Activated T-helper 2 cell treated with anti-CD3 and anti-CD28 coated beads, Interferon-gamma antibody, Interleukin-2, Interleukin-4, amounts not matched to agents 10 μg/mL and 5 μg/mL and 100 μg/mL, durations not matched to agents 14 hours and 24 hours and 36 hours (primary cell): ENCODE results near the gene CRTC3. TPM values are rescaled to one million over a fixed set of nuclear protein-coding genes. Genes with fewer than 3 reads are reported as not detected.
A peak's percentile ranks its signal among the peaks of the same experiment; 100 is the strongest.

ENCODE experiments used
- DNase-seq: peaks from one replicate; pipeline ENCODE4 v3.0.0; 2021; ENCODE audit warnings: low spot score
- H3K27ac Mint-ChIP-seq: one replicate; pipeline ENCODE4 v1.8.0; 2021; ENCODE audit warnings: mixed read lengths
- H3K27me3 Mint-ChIP-seq: one replicate; pipeline ENCODE4 v1.8.0; 2021; ENCODE audit warnings: low read depth, mixed read lengths
- H3K36me3 Mint-ChIP-seq: one replicate; pipeline ENCODE4 v1.8.0; 2021; ENCODE audit warnings: low read depth, mixed read lengths
- H3K4me1 Mint-ChIP-seq: one replicate; pipeline ENCODE4 v1.8.0; 2021; ENCODE audit warnings: low read depth, mixed read lengths
- H3K4me3 Mint-ChIP-seq: one replicate; pipeline ENCODE4 v1.8.0; 2021; ENCODE audit warnings: low read depth, mild to moderate bottlenecking, moderate library complexity, mixed read lengths
- H3K9me3 Mint-ChIP-seq: one replicate; pipeline ENCODE4 v1.8.0; 2021; ENCODE audit warnings: mixed read lengths
- intact Hi-C: fragments of 100-400 bp; cut with micrococcal nuclease; formaldehyde crosslinking; loops from one replicate; pipeline ENCODE4 v1.15.1; 2023
- total RNA-seq: library from RNA; stranded (reverse); gene quantifications from 2 replicates; pipeline ENCODE4 v1.2.3, GENCODE V29; 2022

CRTC3 gene
- total RNA-seq, 1 donor from 2014 or later: 61.8 TPM

DNA sequence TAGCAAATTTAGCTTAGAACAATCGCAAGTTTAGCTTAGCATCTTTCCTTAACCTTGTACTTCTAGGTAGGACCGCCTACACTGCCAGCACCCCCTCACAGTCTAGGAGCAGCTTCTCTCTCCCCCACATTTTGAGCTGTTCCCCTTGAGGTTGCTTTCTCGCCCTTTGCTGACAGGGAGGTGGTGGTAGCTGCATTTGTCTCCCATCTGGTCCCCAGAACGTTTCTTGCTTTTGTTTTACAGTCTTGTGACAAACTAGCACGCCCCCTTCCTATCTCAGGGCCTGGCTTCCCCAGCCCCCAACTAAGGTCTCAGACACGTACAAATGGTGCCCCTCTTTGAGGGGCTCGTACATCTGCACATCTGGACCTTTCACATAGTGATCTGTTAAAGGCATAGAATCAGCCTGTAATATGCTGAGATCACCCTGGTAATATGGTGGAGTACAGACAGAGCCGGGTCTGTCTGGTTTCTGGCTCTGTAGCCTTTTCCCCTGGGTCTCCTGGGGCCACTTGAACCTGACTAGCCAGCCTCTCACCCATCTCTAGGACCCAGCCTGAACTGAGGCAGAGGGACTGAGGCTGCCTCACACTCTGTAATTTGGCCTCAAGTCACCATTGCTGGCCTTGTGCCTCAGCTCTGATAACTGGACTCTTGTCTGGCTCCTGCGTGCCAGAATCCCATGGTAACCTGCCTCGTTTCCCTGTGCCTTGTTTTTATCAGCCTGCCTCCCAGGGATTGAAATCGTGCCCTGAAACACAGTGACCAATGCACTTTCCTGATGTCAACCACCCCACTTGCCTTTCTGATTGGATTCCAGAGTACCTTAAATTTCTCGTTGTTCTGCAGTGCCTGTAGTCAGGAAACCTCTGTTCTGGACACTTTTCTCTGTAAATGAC lies 27.7 kb downstream of the CRTC3 start:
- Mint-ChIP-seq H3K4me1 (peaks cover 57% of the 10 kb centered on the region), H3K27ac (peak overlapping the region; percentile 15), H3K27me3 (no peaks in the 10 kb centered on the region), H3K4me3 (no peak overlapping the region), H3K36me3 (peaks cover 62% of the 10 kb centered on the region), H3K9me3 (no peaks in the 10 kb centered on the region)
- DNase-seq: no peak
- intact Hi-C loops: no loop called here

DNA sequence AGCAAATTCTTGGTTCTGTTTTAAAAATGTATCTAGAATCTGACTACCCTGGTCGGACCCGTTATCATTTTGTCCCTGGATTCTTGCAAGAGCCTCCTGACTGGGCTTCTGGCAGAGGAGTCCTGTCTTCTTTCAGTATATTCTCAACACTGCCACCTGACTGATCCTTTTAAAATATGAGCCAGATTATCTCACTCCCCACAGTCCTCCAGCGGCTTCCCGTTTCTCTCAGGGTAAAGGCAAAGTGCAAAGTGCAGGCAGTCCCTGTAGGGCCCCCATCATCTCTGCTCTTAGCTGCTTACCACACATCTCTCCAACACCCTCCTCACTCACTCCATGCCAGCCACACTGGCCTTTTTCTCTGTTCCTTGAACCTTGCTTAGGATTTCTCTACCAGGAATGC lies 28.4 kb downstream of the CRTC3 start:
- H3K4me3 Mint-ChIP-seq: no peak overlapping the region
- H3K27ac Mint-ChIP-seq: peak overlapping the region; percentile 0
- H3K4me1 Mint-ChIP-seq: peaks cover 62% of the 10 kb centered on the region
- intact Hi-C loops: no loop called here
- no peak for DNase-seq
- H3K9me3 Mint-ChIP-seq: no peaks in the 10 kb centered on the region
- no peaks in the 10 kb centered on the region for H3K27me3 Mint-ChIP-seq
- peaks cover 62% of the 10 kb centered on the region for H3K36me3 Mint-ChIP-seq

DNA sequence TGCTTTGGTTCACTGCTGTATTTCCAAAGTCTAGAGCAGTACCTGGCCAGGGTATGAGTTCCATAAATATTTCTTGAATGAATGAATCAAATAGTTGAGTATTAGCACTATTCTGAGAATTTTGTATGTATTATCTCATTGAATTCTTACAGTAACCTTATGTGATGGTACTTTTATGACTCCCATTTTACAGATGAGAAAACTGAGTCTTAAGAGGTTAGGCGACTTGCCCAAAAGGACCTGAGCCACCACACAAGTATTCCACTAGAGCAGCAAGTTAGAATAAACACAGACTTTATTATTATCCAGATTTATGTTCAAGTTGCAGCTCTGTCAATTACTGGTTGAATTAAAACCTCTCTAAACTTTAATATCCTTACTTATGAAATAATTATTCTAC lies 29.4 kb downstream of the CRTC3 start:
- intact Hi-C loops: no loop called here
- H3K4me1 Mint-ChIP-seq: peaks cover 68% of the 10 kb centered on the region
- peaks cover 62% of the 10 kb centered on the region for H3K36me3 Mint-ChIP-seq
- H3K27me3 Mint-ChIP-seq: no peaks in the 10 kb centered on the region
- no peak overlapping the region for H3K27ac Mint-ChIP-seq
- H3K4me3 Mint-ChIP-seq: no peak overlapping the region
- no peaks in the 10 kb centered on the region for H3K9me3 Mint-ChIP-seq
- DNase-seq: no peak

DNA sequence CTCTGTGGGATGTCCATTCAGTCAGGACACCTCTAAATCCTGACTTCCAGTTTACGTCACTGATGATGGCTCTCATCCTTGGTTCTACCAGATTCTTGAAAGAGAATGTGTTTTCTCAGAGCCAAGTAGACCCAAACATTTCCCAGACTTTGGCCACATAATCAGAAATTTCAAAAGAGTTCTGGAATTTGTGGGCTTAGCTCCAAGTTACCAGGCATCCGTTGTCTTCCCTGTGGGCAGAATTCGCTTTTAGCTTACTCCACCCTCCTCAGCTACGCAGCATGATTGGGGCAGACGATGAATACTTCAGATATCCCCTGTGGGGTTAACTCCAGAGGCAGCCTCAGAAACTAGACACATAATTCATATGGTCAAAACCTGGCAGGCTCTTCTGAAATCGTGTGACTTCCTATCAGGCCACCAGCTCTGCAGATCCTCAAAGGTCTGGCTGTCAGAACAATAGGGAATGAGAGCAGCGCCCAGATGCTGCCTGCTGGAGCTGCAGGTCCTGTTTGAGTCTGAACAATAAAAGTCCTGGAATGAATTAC lies 30.6 kb downstream of the CRTC3 start:
- no peak for DNase-seq
- H3K36me3 Mint-ChIP-seq: peaks cover 63% of the 10 kb centered on the region
- peaks cover 79% of the 10 kb centered on the region for H3K4me1 Mint-ChIP-seq
- H3K4me3 Mint-ChIP-seq: no peak overlapping the region
- H3K27me3 Mint-ChIP-seq: no peaks in the 10 kb centered on the region
- no peak overlapping the region for H3K27ac Mint-ChIP-seq
- intact Hi-C loops: loop anchor here (10.0 kb wide), 1 partner anchor 134 kb away; no protein-coding TSS in a partner anchor
- no peaks in the 10 kb centered on the region for H3K9me3 Mint-ChIP-seq

DNA sequence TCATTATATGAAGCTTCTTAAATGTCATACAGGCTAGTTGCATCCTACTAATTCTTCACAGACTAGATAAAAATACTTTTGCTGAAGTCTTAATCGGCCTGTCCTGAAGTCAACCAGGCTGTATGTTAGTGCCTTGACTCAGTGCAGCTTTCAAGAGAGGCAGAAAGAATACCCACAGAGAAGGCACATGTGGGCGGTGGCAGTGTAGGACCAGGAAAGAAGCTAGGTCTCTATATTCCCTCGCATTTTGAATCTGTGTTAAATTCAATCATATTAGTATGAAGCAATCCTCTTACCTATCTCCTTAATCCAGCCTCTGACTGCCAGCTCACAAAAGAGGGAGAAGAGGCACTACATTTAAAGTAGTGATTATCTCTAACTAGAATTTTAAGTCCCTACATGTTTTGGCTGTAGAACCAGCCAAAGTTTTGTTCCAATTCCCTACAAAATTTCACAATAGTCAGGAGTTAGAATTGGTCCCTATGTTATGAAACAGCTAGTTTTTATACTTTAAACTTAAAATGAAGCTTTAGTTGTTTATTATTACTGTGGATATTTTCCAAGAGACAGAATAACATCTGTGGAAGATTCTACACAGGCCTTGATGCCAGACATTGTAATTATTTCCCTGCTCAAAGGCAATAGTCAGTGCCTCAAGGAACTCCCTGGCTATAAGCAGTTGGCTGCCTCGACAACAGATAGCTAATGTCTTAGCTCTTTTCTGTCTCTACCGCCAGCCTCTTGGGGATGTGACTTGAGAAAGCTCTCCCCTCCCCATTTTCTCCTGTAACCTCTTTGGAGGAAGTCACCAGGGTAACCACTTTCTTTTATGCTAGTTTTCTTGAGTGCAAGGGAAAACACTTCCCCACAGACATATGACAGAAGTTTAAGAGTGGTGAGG lies 31.9 kb downstream of the CRTC3 start:
- no peak for DNase-seq
- intact Hi-C loops: loop anchor here (10.0 kb wide), 1 partner anchor 133 kb away; no protein-coding TSS in a partner anchor

DNA sequence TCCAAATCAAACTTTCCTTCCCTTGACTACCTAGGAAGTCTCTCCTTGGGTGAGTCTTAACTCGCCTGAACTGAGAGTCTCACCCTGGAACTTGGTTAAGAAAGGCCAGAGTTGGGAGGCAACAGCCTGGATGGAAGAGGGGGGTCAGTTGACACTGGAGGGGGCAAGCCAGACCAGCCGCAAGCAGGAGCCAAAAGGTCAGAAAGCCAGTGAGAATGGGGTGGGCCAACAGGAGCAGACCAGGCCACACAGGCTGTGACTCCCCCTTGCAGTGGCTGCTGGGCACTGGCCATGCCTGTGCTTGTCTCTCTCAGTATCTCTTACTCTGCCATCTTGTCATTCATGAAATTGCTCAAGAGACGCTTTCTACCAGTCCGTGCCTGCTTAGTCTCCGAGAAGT lies 32.9 kb downstream of the CRTC3 start:
- no peaks in the 10 kb centered on the region for H3K27me3 Mint-ChIP-seq
- H3K36me3 Mint-ChIP-seq: peaks cover 55% of the 10 kb centered on the region
- no peak for DNase-seq
- peak overlapping the region; percentile 87 for H3K27ac Mint-ChIP-seq
- H3K4me1 Mint-ChIP-seq: peaks cover 85% of the 10 kb centered on the region
- peak overlapping the region; percentile 53 for H3K4me3 Mint-ChIP-seq
- intact Hi-C loops: loop anchor here (10.0 kb wide), 1 partner anchor 132 kb away; no protein-coding TSS in a partner anchor
- peaks cover under 1% of the 10 kb centered on the region for H3K9me3 Mint-ChIP-seq

More for the DNA sequence above, 31.9 kb downstream of the CRTC3 start:
- Mint-ChIP-seq H3K4me3 (peak overlapping the region; percentile 53), H3K27ac (peak overlapping the region; percentile 87), H3K27me3 (no peaks in the 10 kb centered on the region), H3K36me3 (peaks cover 63% of the 10 kb centered on the region), H3K9me3 (no peaks in the 10 kb centered on the region), H3K4me1 (peaks cover 87% of the 10 kb centered on the region)

DNA sequence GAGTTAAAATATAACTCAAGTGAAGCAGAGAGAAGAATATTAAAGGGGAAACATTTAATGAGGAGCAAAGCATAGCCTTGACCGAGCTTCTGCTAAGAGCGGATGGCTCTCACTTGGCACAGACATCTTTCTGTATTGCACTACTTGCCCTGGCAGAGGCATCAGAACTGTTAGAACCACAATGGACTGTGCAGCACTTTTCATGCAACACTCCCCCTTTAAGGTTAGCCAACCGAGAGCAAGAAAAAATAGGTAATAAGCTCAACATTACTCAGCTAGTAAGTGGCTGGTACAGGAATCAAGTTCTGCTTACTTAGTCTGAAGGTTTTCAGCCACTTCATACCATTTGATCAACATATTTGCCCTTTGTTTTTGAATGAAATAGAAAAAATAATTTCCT lies 33.7 kb downstream of the CRTC3 start:
- Mint-ChIP-seq H3K4me1 (peaks cover 83% of the 10 kb centered on the region), H3K27ac (peak overlapping the region; percentile 96), H3K36me3 (peaks cover 54% of the 10 kb centered on the region), H3K9me3 (peaks cover 3% of the 10 kb centered on the region), H3K4me3 (peak overlapping the region; percentile 47), H3K27me3 (no peaks in the 10 kb centered on the region)
- intact Hi-C loops: loop anchor here (10.0 kb wide), 1 partner anchor 131 kb away; no protein-coding TSS in a partner anchor
- no peak for DNase-seq

DNA sequence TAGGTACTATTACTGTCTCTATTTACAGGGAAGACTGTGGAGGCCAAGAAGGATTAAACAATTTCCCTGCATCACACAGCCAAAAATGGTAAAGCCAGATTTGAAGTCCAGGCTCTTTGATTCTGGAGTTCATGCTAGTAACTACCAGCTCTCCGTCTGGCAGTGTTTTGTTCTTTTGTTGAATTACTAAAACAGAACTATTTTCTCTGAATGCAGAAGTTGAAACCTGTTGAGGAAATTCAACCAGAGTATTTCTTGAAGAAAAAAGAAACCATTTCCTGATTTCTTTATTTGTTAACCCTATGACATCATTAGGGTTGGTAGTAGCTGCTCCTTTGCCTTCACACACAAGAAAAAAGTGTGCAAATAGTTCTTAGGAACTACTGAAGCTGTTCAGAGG lies 34.3 kb downstream of the CRTC3 start:
- peaks cover 53% of the 10 kb centered on the region for H3K36me3 Mint-ChIP-seq
- intact Hi-C loops: loop anchor here (1.0 to 10.0 kb wide), 2 partner anchors 10 to 131 kb away; no protein-coding TSS in a partner anchor
- H3K4me3 Mint-ChIP-seq: peak overlapping the region; percentile 55
- H3K27me3 Mint-ChIP-seq: no peaks in the 10 kb centered on the region
- H3K27ac Mint-ChIP-seq: peak overlapping the region; percentile 96
- H3K4me1 Mint-ChIP-seq: peaks cover 82% of the 10 kb centered on the region
- H3K9me3 Mint-ChIP-seq: peaks cover 3% of the 10 kb centered on the region
- no peak for DNase-seq

DNA sequence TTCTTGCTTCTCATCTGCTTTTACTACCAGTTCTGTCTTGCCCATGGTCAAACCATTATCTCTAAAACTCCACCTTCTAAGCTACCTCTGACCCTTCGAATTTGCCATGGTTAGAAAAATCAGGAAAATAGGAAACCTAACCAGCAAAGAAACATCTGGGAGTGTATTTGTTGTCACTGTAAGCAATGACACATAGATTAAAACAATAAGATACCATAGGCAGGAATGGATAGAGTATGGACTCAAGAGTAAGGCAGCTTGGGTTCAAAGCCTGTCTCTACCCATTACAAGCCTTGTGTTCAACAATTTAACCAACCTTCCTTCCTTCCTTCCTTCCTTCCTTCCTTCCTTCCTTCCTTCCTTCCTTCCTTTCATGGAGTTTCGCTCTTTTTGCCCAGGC lies 34.9 kb downstream of the CRTC3 start:
- intact Hi-C loops: loop anchor here (1.0 to 10.0 kb wide), 2 partner anchors 10 to 130 kb away; no protein-coding TSS in a partner anchor
- H3K36me3 Mint-ChIP-seq: peaks cover 48% of the 10 kb centered on the region
- H3K9me3 Mint-ChIP-seq: peaks cover 3% of the 10 kb centered on the region
- H3K4me1 Mint-ChIP-seq: peaks cover 80% of the 10 kb centered on the region
- DNase-seq: no peak
- no peaks in the 10 kb centered on the region for H3K27me3 Mint-ChIP-seq
- H3K4me3 Mint-ChIP-seq: peak overlapping the region; percentile 55
- H3K27ac Mint-ChIP-seq: peak overlapping the region; percentile 96

DNA sequence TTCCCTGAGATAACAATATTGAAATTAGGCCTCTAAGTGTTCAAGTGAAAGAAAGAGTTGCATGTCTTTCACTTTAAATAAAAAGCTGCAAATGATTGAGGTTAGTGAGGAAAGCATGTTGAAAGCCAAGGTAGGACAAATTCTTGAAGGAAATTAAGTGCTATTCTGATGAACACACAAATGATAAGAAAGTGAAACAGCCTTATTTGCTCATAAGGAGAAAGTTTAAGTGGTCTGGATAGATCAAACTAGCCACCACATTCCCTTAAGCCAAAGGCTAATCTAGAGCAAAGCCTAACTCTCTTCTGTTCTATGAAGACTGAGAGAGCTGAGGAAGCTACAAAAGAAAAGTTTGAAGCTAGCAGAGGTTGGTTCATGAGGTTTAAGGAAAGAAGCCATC lies 36.1 kb downstream of the CRTC3 start:
- Mint-ChIP-seq H3K36me3 (peaks cover 37% of the 10 kb centered on the region), H3K27me3 (no peaks in the 10 kb centered on the region)

DNA sequence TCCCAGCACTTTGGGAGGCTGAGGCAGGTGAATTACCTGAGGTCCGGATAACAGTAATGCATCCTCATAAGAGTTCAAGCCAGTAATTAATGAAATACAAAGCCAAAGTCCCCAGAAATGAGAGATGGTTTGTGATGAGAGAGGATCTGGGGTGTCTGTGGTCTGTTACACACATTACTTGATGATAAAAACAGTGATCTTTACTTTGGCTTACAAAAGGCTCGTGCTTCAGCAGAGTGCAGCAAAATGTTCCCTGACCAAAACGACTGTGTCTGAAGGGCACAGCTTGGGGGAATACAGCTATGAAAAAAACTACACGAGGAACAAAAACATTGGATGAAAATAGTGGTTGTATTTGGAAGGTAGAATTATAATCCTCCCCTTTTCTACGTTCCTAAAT lies 40.9 kb downstream of the CRTC3 start:
- intact Hi-C loops: loop anchor here (2.0 to 5.0 kb wide), 4 partner anchors 24 to 168 kb away; no protein-coding TSS in a partner anchor
- Mint-ChIP-seq H3K9me3 (peaks cover 3% of the 10 kb centered on the region), H3K36me3 (peaks cover 48% of the 10 kb centered on the region), H3K4me3 (peak overlapping the region; percentile 32), H3K27me3 (no peaks in the 10 kb centered on the region), H3K27ac (peak overlapping the region; percentile 67), H3K4me1 (peaks cover 68% of the 10 kb centered on the region)
- no peak for DNase-seq

More for the DNA sequence above, 36.1 kb downstream of the CRTC3 start:
- intact Hi-C loops: loop anchor here (1.0 to 10.0 kb wide), 3 partner anchors 15 to 129 kb away; no protein-coding TSS in a partner anchor
- no peak for DNase-seq
- H3K27ac Mint-ChIP-seq: peak overlapping the region; percentile 96
- H3K4me3 Mint-ChIP-seq: peak overlapping the region; percentile 59
- peaks cover 3% of the 10 kb centered on the region for H3K9me3 Mint-ChIP-seq
- peaks cover 78% of the 10 kb centered on the region for H3K4me1 Mint-ChIP-seq

DNA sequence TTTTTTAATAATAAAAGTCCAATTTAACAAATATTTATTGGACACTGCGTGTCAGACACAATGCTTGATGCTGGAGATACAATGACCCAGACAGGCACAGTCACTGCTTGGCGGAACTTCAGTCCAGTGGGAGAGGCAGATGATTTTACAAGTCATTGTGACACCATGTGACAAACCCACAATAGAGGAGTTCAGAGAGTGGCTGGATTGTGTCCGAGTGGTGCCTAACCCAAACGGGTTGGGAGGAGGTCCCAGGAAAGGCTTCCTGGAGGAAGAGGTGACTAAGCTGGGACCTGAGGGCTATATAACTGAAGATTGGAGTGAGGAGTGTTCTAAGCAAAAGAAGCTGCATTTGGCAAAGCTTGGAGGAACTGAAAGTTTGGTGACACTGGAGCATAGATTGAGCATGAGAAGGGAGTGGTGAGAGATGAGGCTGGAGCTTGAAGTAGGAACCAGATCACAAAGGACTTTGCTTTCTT lies 41.4 kb downstream of the CRTC3 start:
- Mint-ChIP-seq H3K4me1 (peaks cover 67% of the 10 kb centered on the region), H3K4me3 (peak overlapping the region; percentile 67), H3K36me3 (peaks cover 49% of the 10 kb centered on the region), H3K27ac (peak overlapping the region; percentile 73), H3K9me3 (peaks cover 3% of the 10 kb centered on the region), H3K27me3 (no peaks in the 10 kb centered on the region)
- intact Hi-C loops: loop anchor here (2.0 to 5.0 kb wide), 4 partner anchors 24 to 169 kb away; no protein-coding TSS in a partner anchor
- DNase-seq: no peak
